Measurements from ENCODE around the gene DLK2.
"Not testable (repeated sequence)": the region's sequence is repeated elsewhere in the genome, so short reads cannot be mapped to it uniquely, and the experiment has no call there.

The DLK2 gene

GRCh38 chr6:43420012-43420709 lies 35.2 kb downstream of the DLK2 start:
- DNase-seq, result no peak

GRCh38 chr6:43416935-43417334 lies 38.4 kb downstream of the DLK2 start:
- DNase-seq, result no peak

GRCh38 chr6:43415275-43415674 lies 40.1 kb downstream of the DLK2 start:
- not testable (repeated sequence) for DNase-seq

- DNase-seq, result no peak
Observed at GRCh38 chr6:43413002-43413401, 42.3 kb downstream of the DLK2 start.

GRCh38 chr6:43412541-43412940 lies 42.8 kb downstream of the DLK2 start:
- DNase-seq, result no peak

GRCh38 chr6:43410776-43411175 lies 44.6 kb downstream of the DLK2 start:
- DNase-seq, result not testable (repeated sequence)

GRCh38 chr6:43408259-43408658 lies 47.1 kb downstream of the DLK2 start:
- no peak for DNase-seq

- DNase-seq, result no peak
Observed at GRCh38 chr6:43407296-43407695, 48.1 kb downstream of the DLK2 start.

- no peak for DNase-seq
Observed at GRCh38 chr6:43405354-43405753, 50.0 kb downstream of the DLK2 start.

GRCh38 chr6:43402820-43403219 lies 52.5 kb downstream of the DLK2 start:
- no peak for DNase-seq

GRCh38 chr6:43401730-43402129 lies 53.6 kb downstream of the DLK2 start:
- DNase-seq, result no peak
